GM18526 (cell line): ENCODE data around the gene SLC22A12.

ENCODE experiments used
- POLR2A ChIP-seq: IDR thresholded peaks from 3 replicates; pipeline ENCODE4 v1.6.1; 2011; ENCODE audit not compliant: insufficient read length; ENCODE audit errors: extremely low read depth

SLC22A12 gene

GRCh38 chr11:64590763-64591221 is at the start of gene SLC22A12:
SLC22A12 (plus strand) TSS chr11:64591220; CDS start chr11:64591557, 337 bp downstream.
- no peak for TF ChIP-seq POLR2A

- no peak for TF ChIP-seq POLR2A
Observed at GRCh38 chr11:64542172-64543125, 48.6 kb upstream of the SLC22A12 start.

GRCh38 chr11:64543818-64544217 is 47.2 kb upstream of the SLC22A12 start:
- TF ChIP-seq POLR2A: no peak

- no peak for TF ChIP-seq POLR2A
Observed at GRCh38 chr11:64544616-64545296, 46.3 kb upstream of the SLC22A12 start.

GRCh38 chr11:64545619-64546018 is 45.4 kb upstream of the SLC22A12 start:
- no peak for TF ChIP-seq POLR2A

GRCh38 chr11:64546176-64546575 is 44.8 kb upstream of the SLC22A12 start:
- TF ChIP-seq POLR2A: no peak

GRCh38 chr11:64546600-64546999 is 44.4 kb upstream of the SLC22A12 start:
- TF ChIP-seq POLR2A: no peak

GRCh38 chr11:64549969-64550368 is 41.1 kb upstream of the SLC22A12 start:
- TF ChIP-seq POLR2A: no peak

GRCh38 chr11:64553554-64554201 is 37.3 kb upstream of the SLC22A12 start:
- TF ChIP-seq POLR2A: no peak

GRCh38 chr11:64556044-64556720 is 34.8 kb upstream of the SLC22A12 start:
- TF ChIP-seq POLR2A: no peak

GRCh38 chr11:64556721-64557250 is 34.2 kb upstream of the SLC22A12 start:
- no peak for TF ChIP-seq POLR2A

GRCh38 chr11:64558065-64558745 is 32.8 kb upstream of the SLC22A12 start:
- no peak for TF ChIP-seq POLR2A

GRCh38 chr11:64558869-64559268 is 32.2 kb upstream of the SLC22A12 start:
- no peak for TF ChIP-seq POLR2A
